GM19023 (cell line): ENCODE measurements around the gene ACAA1.
"Not testable (repeated sequence)": the region's sequence is repeated elsewhere in the genome, so short reads cannot be mapped to it uniquely, and the experiment has no call there.

Experiments used
- ATAC-seq: cut with Tn5 transposase; IDR thresholded peaks from one replicate; pipeline ENCODE4 v1.9.1; 2021; ENCODE audit warnings: mild to moderate bottlenecking, moderate library complexity; ENCODE audit not compliant: unreplicated experiment

Gene ACAA1

GRCh38 chr3:38107911-38108648, 28.8 kb downstream of the ACAA1 start:
- no peak for ATAC-seq

- ATAC-seq = no peak
Measured at GRCh38 chr3:38105525-38105924, 31.4 kb downstream of the ACAA1 start.

- ATAC-seq = no peak
Measured at GRCh38 chr3:38102444-38102814, 34.5 kb downstream of the ACAA1 start.

- ATAC-seq = no peak
Measured at GRCh38 chr3:38101811-38102443, 35.0 kb downstream of the ACAA1 start.

- ATAC-seq = no peak
Measured at GRCh38 chr3:38100498-38100897, 36.4 kb downstream of the ACAA1 start.

- ATAC-seq = no peak
Measured at GRCh38 chr3:38099518-38099917, 37.4 kb downstream of the ACAA1 start.

GRCh38 chr3:38098376-38098723, 38.6 kb downstream of the ACAA1 start:
- ATAC-seq = no peak

GRCh38 chr3:38097446-38098375, 39.2 kb downstream of the ACAA1 start:
- ATAC-seq = no peak

GRCh38 chr3:38095669-38096483, 41.1 kb downstream of the ACAA1 start:
- ATAC-seq = no peak

GRCh38 chr3:38094999-38095398, 41.9 kb downstream of the ACAA1 start:
- no peak for ATAC-seq

GRCh38 chr3:38090453-38090852, 46.5 kb downstream of the ACAA1 start:
- ATAC-seq = no peak

- no peak for ATAC-seq
Measured at GRCh38 chr3:38089163-38089562, 47.8 kb downstream of the ACAA1 start.

GRCh38 chr3:38088126-38089078, 48.5 kb downstream of the ACAA1 start:
- ATAC-seq = no peak

- not testable (repeated sequence) for ATAC-seq
Measured at GRCh38 chr3:38087278-38087677, 49.6 kb downstream of the ACAA1 start.

GRCh38 chr3:38086496-38086895, 50.4 kb downstream of the ACAA1 start:
- no peak for ATAC-seq

- ATAC-seq = no peak
Measured at GRCh38 chr3:38085943-38086324, 51.0 kb downstream of the ACAA1 start.

GRCh38 chr3:38085311-38085942, 51.5 kb downstream of the ACAA1 start:
- ATAC-seq = no peak

GRCh38 chr3:38084334-38085310, 52.3 kb downstream of the ACAA1 start:
- ATAC-seq = no peak
